Duodenal mucosa (tissue), 2 donors: Measurements from ENCODE around the gene PCDHB12.
A peak's percentile ranks its signal among the peaks of the same experiment; 100 is the strongest.
"Not testable (repeated sequence)": the region's sequence is repeated elsewhere in the genome, so short reads cannot be mapped to it uniquely, and the experiment has no call there.

Experiments
- H3K27ac ChIP-seq: one replicate; pipeline ENCODE4 v1.7.0; 2013; ENCODE audit warnings: low read depth, low read length
- H3K27me3 ChIP-seq, 2 donors: one replicate each; pipeline ENCODE4 v1.7.0; 2013; ENCODE audit warnings: low read length in 2 of 2, control low read depth in 1 of 2; ENCODE audit not compliant: insufficient read depth in 2 of 2, control insufficient read depth in 1 of 2
- H3K36me3 ChIP-seq, 2 donors: one replicate each; pipeline ENCODE4 v1.7.0; 2013; ENCODE audit warnings: low read length in 2 of 2, control low read depth in 1 of 2; ENCODE audit not compliant: insufficient read depth in 2 of 2, control insufficient read depth in 1 of 2
- H3K4me1 ChIP-seq, 2 donors: one replicate each; pipeline ENCODE4 v1.7.0; 2013; ENCODE audit warnings: low read length in 2 of 2, control low read depth in 1 of 2; ENCODE audit not compliant: insufficient read depth in 2 of 2, control insufficient read depth in 1 of 2
- H3K4me3 ChIP-seq, 2 donors: one replicate each; pipeline ENCODE4 v1.7.0; 2013; ENCODE audit warnings: low read length in 2 of 2, low read depth in 1 of 2
- H3K9ac ChIP-seq, 2 donors: one replicate each; pipeline ENCODE4 v1.7.0; 2013; ENCODE audit warnings: low read length in 2 of 2, low read depth in 1 of 2
- H3K9me3 ChIP-seq, 2 donors: one replicate each; pipeline ENCODE4 v1.7.0; 2013; ENCODE audit warnings: low read length in 2 of 2, control low read depth in 1 of 2; ENCODE audit not compliant: control insufficient read depth in 1 of 2

PCDHB12 gene

DNA sequence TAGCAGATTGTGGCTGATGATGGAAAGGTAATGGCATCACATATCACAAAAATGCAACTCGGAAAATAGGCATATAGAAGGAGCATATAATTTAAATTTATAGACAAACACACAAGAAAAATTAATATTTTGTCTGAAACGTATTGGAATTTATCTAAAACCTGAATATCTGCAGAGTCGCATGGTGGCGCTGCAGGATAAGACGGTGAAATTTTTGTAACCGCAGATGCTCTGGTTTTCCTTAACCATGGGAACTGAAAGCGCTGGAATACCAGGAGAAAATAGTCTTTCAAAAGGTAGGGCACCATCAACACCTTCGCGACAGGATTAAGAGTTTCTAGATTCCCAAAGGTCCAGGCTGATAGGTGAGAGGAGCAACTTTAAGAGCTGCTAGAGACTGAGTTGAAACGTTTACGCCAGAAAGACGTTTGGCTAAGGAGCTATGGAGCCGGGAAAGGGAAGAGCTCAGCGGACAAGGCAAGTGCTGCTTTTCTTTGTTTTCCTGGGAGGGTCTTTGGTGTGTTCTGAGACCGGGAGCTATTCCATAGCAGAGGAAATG lies 25.7 kb downstream of the PCDHB12 start:
- H3K4me3 ChIP-seq, result peak overlapping the region in 1 of 2 donors; percentile 17
- H3K9me3 ChIP-seq, result peaks cover 25 to 42% of the 10 kb centered on the region in 2 donors
- H3K9ac ChIP-seq, result no peak overlapping the region
- no peak overlapping the region for H3K27ac ChIP-seq
- no peaks in the 10 kb centered on the region for H3K36me3 ChIP-seq
- H3K4me1 ChIP-seq, result no peaks in the 10 kb centered on the region
- no peaks in the 10 kb centered on the region for H3K27me3 ChIP-seq

DNA sequence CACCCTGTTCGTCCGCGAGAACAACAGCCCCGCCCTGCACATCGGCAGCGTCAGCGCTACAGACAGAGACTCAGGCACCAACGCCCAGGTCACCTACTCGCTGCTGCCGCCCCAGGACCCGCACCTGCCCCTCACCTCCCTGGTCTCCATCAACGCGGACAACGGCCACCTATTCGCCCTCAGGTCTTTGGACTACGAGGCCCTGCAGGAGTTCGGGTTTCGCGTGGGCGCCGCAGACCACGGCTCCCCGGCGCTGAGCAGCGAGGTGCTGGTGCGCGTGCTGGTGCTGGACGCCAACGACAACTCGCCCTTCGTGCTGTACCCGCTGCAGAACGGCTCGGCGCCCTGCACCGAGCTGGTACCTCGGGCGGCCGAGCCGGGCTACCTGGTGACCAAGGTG lies 27.4 kb downstream of the PCDHB12 start:
- not testable (repeated sequence) for H3K4me3 ChIP-seq, H3K27me3 ChIP-seq, H3K4me1 ChIP-seq, H3K27ac ChIP-seq, H3K36me3 ChIP-seq, H3K9ac ChIP-seq
- H3K9me3 ChIP-seq, result peaks cover 30 to 53% of the 10 kb centered on the region in 2 donors

DNA sequence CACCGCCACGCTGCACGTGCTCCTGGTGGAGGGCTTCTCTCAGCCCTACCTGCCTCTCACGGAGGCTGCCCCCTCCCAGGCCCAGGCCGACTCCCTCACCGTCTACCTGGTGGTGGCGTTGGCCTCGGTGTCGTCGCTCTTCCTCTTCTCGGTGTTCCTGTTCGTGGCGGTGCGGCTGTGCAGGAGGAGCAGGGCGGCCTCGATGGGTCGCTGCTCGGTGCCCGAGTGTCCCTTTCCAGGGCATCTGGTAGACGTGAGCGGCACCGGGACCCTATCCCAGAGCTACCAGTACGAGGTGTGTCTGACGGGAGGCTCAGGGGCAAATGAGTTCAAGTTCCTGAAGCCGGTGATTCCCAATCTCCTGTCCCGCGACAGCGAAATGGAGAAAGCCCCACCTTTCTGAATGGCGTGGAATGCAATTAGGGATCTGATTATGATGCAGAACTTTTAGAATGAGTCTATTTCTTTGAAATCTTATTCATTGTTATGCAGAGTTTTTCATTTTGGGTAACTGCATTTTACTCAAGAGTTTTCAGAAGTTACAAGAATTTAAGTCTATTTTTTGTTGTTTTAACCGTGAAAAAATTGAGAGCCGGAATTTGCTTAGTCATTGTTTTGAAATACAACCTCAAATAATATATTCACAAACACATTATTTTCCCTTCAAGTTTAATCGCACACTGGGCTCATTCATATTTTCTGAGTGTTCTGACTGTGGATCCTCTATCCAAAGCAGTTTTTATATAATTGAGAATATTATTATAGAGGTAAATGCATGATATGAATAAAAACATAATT lies 28.2 kb downstream of the PCDHB12 start:
- no peaks in the 10 kb centered on the region for H3K36me3 ChIP-seq
- H3K4me3 ChIP-seq, result no peak overlapping the region
- peaks cover 33 to 51% of the 10 kb centered on the region in 2 donors for H3K9me3 ChIP-seq
- H3K4me1 ChIP-seq, result no peaks in the 10 kb centered on the region
- no peak overlapping the region for H3K27ac ChIP-seq
- no peak overlapping the region for H3K9ac ChIP-seq
- no peaks in the 10 kb centered on the region for H3K27me3 ChIP-seq

DNA sequence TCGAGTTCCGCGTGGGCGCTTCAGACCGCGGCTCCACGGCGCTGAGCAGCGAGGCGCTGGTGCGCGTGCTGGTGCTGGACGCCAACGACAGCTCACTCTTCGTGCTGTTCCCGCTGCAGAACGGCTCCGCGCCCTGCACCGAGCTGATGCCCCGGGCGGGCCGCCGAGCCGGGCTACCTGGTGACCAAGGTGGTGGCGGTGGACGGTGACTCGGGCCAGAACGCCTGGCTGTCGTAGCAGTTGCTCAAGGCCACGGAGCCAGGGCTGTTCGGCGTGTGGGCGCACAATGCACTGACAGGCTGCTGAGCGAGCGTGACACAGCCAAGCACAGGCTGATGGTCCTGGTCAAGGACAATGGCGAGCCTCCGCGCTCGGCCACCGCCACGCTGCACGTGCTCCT lies 33.0 kb downstream of the PCDHB12 start:
- H3K9ac ChIP-seq, result no peak overlapping the region
- no peaks in the 10 kb centered on the region for H3K27me3 ChIP-seq
- peaks cover 45 to 64% of the 10 kb centered on the region in 2 donors for H3K9me3 ChIP-seq
- no peaks in the 10 kb centered on the region for H3K4me1 ChIP-seq
- no peak overlapping the region for H3K4me3 ChIP-seq
- H3K27ac ChIP-seq, result no peak overlapping the region
- H3K36me3 ChIP-seq, result no peaks in the 10 kb centered on the region

DNA sequence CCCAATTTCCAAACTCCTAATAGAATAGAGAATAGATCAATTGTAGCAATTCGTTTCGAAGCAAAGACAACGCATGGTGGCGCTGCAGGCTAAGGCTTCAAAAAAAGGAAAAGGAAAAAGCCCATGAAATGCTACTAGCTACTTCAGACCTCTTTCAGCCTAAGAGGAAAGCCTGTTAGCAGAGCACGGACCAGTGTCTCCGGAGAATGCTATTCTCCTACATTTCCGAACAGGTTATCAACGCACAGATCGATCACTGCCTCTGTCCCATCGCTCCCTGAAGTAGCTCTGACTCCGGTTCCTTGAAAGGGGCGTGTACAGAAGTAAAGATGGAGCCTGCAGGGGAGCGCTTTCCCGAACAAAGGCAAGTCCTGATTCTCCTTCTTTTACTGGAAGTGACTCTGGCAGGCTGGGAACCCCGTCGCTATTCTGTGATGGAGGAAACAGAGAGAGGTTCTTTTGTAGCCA lies 36.8 kb downstream of the PCDHB12 start, which contains the start of gene PCDHB15:
Gene PCDHB15, plus strand, starts transcription at position 146 of the 468 bp plus-strand sequence. Its CDS starts 184 bp downstream, at position 330.
- H3K4me3 ChIP-seq, result peak within 1 kb of the TSS; percentile 40 to 48
- no peaks in the 10 kb centered on the region for H3K27me3 ChIP-seq
- H3K9me3 ChIP-seq, result peaks cover 51 to 64% of the 10 kb centered on the region in 2 donors
- no peak within 1 kb of the TSS for H3K9ac ChIP-seq
- H3K36me3 ChIP-seq, result no peaks in the 10 kb centered on the region
- no peaks in the 10 kb centered on the region for H3K4me1 ChIP-seq
- H3K27ac ChIP-seq, result no peak within 1 kb of the TSS

DNA sequence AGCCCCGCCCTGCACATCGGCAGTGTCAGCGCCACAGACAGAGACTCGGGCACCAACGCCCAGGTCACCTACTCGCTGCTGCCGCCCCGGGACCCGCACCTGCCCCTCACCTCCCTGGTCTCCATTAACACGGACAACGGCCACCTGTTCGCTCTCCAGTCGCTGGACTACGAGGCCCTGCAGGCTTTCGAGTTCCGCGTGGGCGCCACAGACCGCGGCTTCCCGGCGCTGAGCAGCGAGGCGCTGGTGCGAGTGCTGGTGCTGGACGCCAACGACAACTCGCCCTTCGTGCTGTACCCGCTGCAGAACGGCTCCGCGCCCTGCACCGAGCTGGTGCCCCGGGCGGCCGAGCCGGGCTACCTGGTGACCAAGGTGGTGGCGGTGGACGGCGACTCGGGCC lies 38.5 kb downstream of the PCDHB12 start:
- not testable (repeated sequence) for H3K4me3 ChIP-seq, H3K27ac ChIP-seq, H3K27me3 ChIP-seq, H3K36me3 ChIP-seq, H3K4me1 ChIP-seq, H3K9ac ChIP-seq
- peaks cover 54 to 69% of the 10 kb centered on the region in 2 donors for H3K9me3 ChIP-seq

DNA sequence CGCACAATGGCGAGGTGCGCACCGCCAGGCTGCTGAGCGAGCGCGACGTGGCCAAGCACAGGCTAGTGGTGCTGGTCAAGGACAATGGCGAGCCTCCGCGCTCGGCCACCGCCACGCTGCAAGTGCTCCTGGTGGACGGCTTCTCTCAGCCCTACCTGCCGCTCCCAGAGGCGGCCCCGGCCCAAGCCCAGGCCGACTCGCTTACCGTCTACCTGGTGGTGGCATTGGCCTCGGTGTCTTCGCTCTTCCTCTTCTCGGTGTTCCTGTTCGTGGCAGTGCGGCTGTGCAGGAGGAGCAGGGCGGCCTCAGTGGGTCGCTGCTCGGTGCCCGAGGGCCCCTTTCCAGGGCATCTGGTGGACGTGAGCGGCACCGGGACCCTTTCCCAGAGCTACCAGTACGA lies 38.9 kb downstream of the PCDHB12 start:
- not testable (repeated sequence) for H3K4me1 ChIP-seq, H3K9ac ChIP-seq, H3K27ac ChIP-seq, H3K27me3 ChIP-seq, H3K36me3 ChIP-seq, H3K4me3 ChIP-seq
- H3K9me3 ChIP-seq, result peaks cover 53 to 71% of the 10 kb centered on the region in 2 donors

DNA sequence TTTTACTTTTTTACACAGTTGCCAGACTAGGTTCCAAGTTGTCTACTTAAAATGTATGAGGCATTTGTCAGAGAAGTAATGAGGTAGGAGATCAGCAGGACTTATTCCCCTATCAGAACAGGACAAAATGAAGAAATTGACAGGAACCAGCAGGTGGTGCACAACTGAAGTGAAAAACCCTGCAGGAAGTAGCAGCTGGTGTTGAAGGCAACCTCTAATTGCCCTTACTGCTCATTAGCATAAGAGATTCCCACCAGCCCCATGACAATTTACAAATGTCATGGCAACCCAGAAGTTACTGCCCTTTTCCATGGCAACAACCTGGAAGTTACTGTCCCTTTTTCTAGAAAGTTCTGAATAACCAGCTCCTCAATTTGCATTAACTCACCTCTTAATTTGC lies 42.1 kb downstream of the PCDHB12 start:
- Histone ChIP-seq H3K27ac (no peak overlapping the region), H3K27me3 (no peaks in the 10 kb centered on the region), H3K4me3 (peak overlapping the region in 1 of 2 donors; percentile 7), H3K9ac (no peak overlapping the region), H3K36me3 (no peaks in the 10 kb centered on the region), H3K9me3 (peaks cover 64 to 69% of the 10 kb centered on the region in 2 donors), H3K4me1 (no peaks in the 10 kb centered on the region)

DNA sequence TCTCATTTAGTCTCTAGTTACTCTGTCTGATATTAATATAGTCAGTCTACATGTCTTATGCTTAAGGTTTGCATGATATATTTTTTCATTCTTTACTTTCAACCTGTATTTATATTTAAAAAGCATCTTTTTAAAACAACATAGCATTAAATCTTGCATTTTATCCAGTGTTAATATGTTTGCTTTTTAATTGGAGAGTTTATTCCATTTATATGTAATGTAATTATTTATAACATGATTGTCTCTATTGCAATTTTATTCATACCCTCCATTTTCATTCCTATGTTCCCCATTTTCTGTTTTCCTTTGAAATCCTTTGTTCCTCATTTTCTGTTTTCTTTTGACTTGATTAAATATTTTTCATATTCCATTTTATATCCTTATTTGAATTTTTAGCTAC lies 49.9 kb downstream of the PCDHB12 start:
- H3K9ac ChIP-seq, result no peak overlapping the region
- no peak overlapping the region for H3K4me3 ChIP-seq
- peaks cover 79 to 83% of the 10 kb centered on the region in 2 donors for H3K9me3 ChIP-seq
- H3K36me3 ChIP-seq, result no peaks in the 10 kb centered on the region
- no peak overlapping the region for H3K27ac ChIP-seq
- H3K4me1 ChIP-seq, result no peaks in the 10 kb centered on the region
- no peaks in the 10 kb centered on the region for H3K27me3 ChIP-seq

DNA sequence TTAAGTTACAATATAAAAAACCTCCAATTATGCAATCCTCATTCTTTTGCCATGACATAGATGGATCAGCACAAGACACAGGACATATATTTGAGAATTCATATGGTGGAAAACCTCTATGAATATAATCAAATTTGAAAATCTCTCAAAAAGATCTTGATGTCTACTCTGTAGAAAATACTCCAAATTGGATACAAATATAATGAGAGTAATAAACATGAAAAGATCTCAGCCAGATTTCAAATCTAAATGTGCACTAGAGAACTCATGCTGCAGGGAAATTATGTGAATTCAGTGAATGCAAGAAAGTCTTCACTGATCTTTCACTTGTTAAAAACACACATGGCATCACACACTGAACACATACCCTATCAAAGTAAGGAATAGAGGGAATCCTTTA lies 50.4 kb downstream of the PCDHB12 start:
- Histone ChIP-seq H3K4me3 (no peak overlapping the region), H3K27ac (no peak overlapping the region), H3K9me3 (peaks cover 80 to 82% of the 10 kb centered on the region in 2 donors), H3K36me3 (peaks cover 0 to 1% of the 10 kb centered on the region in 2 donors), H3K27me3 (no peaks in the 10 kb centered on the region), H3K4me1 (no peaks in the 10 kb centered on the region), H3K9ac (no peak overlapping the region)
